ENCODE data around the gene KCNH8.
"Not testable (repeated sequence)": the region's sequence is repeated elsewhere in the genome, so short reads cannot be mapped to it uniquely, and the experiment has no call there.

Gene KCNH8

GRCh38 chr3:19147905-19148767, at the start of gene KCNH8:
Gene KCNH8, plus strand, starts transcription at chr3:19148510. Its CDS starts 210 bp downstream, at chr3:19148720.
- peak; percentile 20 for DNase-seq
- H3K4me1 Mint-ChIP-seq = peaks cover 26% of the 10 kb centered on the region
- CTCF ChIA-PET = interaction anchor here (1.6 to 2.2 kb wide), 2 partner anchors 42 to 200 kb away, joined by 4 to 10 read pairs; no protein-coding TSS in a partner anchor
- H3K27me3 Mint-ChIP-seq = peaks cover 41% of the 10 kb centered on the region
- H3K9me3 Mint-ChIP-seq = peaks cover 6% of the 10 kb centered on the region
- peak within 1 kb of the TSS; percentile 89 for H3K4me3 Mint-ChIP-seq
- H3K36me3 Mint-ChIP-seq = no peaks in the 10 kb centered on the region
- H3K27ac Mint-ChIP-seq = peak within 1 kb of the TSS; percentile 72

GRCh38 chr3:19102654-19103290, 45.5 kb upstream of the KCNH8 start:
- CTCF ChIA-PET, H3K9me3 Mint-ChIP-seq, H3K27me3 Mint-ChIP-seq, H3K36me3 Mint-ChIP-seq: not testable (repeated sequence)
- Mint-ChIP-seq H3K27ac (peak overlapping the region; percentile 96), H3K4me1 (peaks cover 15% of the 10 kb centered on the region), H3K4me3 (peak overlapping the region; percentile 91)
- DNase-seq = peak; percentile 68

DNA sequence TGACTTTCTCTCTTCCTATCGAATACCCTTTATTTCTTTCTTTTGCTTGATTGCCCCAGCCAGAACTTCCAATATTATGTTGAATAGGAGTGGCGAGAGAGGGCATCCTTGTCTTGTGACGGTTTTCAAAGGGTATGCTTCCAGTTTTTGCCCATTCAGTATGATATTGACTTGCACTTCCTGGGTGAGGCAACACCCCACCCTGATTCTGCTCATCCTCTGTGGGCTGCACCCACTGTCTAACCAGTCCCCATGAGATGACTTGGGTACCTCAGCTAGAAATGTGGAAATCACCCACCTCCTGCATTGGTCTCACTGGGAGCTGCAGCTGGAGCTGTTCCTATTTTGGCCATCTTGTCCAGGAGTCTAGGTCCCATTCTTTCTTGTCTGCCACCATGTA, 44.8 kb upstream of the KCNH8 start:
- Mint-ChIP-seq H3K9me3 (no peaks in the 10 kb centered on the region), H3K27ac (peak overlapping the region; percentile 96)

DNA sequence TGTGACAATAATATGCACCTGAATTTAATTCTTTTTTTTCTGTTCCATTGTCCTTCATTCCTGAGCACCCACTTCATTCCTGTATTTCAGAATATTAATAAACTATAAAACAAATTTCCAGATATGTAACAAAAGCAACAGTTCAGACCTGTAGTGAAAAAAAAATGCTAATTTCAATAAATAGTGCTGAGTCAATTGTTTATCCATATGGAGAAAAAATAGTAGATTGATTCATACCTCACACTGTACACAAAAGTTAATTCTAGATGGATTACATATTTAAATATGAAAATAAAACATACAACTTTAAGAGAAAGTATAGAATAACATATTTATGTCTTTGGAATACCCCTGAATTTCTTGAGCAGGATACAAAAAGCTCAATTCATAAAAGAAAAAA, 43.9 kb upstream of the KCNH8 start:
- H3K4me3 Mint-ChIP-seq = no peak overlapping the region

More for the DNA sequence above, 44.8 kb upstream of the KCNH8 start:
- peak; percentile 25 for DNase-seq
- CTCF ChIA-PET = no interaction called here
- Mint-ChIP-seq H3K4me3 (peak overlapping the region; percentile 91), H3K4me1 (peaks cover 15% of the 10 kb centered on the region), H3K36me3 (no peaks in the 10 kb centered on the region), H3K27me3 (no peaks in the 10 kb centered on the region)

DNA sequence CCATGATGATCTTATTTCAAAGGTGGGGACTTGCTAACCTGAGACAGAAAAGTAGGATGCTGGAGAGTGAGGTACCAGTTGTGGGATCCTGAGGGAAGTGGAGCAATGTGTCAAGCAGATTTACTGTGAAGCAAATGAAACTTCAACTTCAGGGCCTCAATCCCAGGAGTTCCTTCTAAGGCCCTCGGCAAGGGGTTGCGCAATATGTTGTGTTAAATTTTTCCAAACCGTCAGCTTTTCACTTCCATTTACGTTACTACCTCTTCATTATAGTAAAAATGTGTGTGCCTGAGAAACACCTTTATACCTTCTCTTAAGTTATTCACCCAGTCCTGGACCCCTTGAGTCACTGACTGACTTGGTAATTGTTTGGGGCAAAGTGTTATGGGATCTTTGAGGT, 42.5 kb upstream of the KCNH8 start:
- Mint-ChIP-seq H3K4me1 (peaks cover 15% of the 10 kb centered on the region), H3K36me3 (no peaks in the 10 kb centered on the region), H3K27me3 (no peaks in the 10 kb centered on the region), H3K9me3 (no peaks in the 10 kb centered on the region), H3K27ac (no peak overlapping the region), H3K4me3 (no peak overlapping the region)
- CTCF ChIA-PET = no interaction called here
- no peak for DNase-seq

More for the DNA sequence above, 43.9 kb upstream of the KCNH8 start:
- H3K36me3 Mint-ChIP-seq = no peaks in the 10 kb centered on the region
- no peaks in the 10 kb centered on the region for H3K9me3 Mint-ChIP-seq
- peaks cover 15% of the 10 kb centered on the region for H3K4me1 Mint-ChIP-seq
- CTCF ChIA-PET = interaction anchor here (1.2 kb wide), 1 partner anchor 116 kb away, joined by 3 read pairs; no protein-coding TSS in a partner anchor
- H3K27ac Mint-ChIP-seq = no peak overlapping the region
- H3K27me3 Mint-ChIP-seq = no peaks in the 10 kb centered on the region
- no peak for DNase-seq

DNA sequence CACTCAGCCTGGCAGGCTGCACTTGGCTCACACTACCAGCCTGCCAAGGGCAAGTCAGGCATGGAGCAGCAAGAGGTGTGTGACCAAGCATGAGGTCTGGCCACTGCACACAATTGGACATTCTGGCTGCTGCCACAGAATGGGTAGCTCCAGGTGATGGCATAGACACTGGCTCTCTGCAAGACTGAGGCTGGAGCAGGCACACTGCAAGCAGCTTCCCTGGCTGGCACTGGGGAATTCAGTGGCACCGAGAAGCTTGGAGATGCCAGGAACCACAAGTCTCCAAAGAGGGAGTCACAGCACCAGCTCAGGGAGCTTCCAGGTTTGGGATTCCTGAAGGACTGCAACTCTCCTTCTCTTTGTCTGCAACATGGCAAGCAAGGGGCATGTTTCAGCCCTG, 42.0 kb upstream of the KCNH8 start:
- CTCF ChIA-PET = no interaction called here
- no peaks in the 10 kb centered on the region for H3K9me3 Mint-ChIP-seq
- H3K4me1 Mint-ChIP-seq = peaks cover 15% of the 10 kb centered on the region
- H3K27me3 Mint-ChIP-seq = no peaks in the 10 kb centered on the region
- no peak for DNase-seq
- H3K27ac Mint-ChIP-seq = no peak overlapping the region
- no peaks in the 10 kb centered on the region for H3K36me3 Mint-ChIP-seq
- no peak overlapping the region for H3K4me3 Mint-ChIP-seq

- H3K36me3 Mint-ChIP-seq = no peaks in the 10 kb centered on the region
- peaks cover 9% of the 10 kb centered on the region for H3K4me1 Mint-ChIP-seq
- no peak overlapping the region for H3K4me3 Mint-ChIP-seq
- H3K27me3 Mint-ChIP-seq = no peaks in the 10 kb centered on the region
- H3K27ac Mint-ChIP-seq = no peak overlapping the region
- CTCF ChIA-PET = no interaction called here
- H3K9me3 Mint-ChIP-seq = no peaks in the 10 kb centered on the region
- no peak for DNase-seq
Measured at GRCh38 chr3:19107719-19108118, 40.6 kb upstream of the KCNH8 start.

GRCh38 chr3:19110335-19110895, 37.9 kb upstream of the KCNH8 start:
- DNase-seq = no peak
- no peaks in the 10 kb centered on the region for H3K9me3 Mint-ChIP-seq
- H3K27me3 Mint-ChIP-seq = no peaks in the 10 kb centered on the region
- CTCF ChIA-PET = no interaction called here
- no peak overlapping the region for H3K27ac Mint-ChIP-seq
- H3K4me1 Mint-ChIP-seq = no peaks in the 10 kb centered on the region
- H3K4me3 Mint-ChIP-seq = no peak overlapping the region
- no peaks in the 10 kb centered on the region for H3K36me3 Mint-ChIP-seq

DNA sequence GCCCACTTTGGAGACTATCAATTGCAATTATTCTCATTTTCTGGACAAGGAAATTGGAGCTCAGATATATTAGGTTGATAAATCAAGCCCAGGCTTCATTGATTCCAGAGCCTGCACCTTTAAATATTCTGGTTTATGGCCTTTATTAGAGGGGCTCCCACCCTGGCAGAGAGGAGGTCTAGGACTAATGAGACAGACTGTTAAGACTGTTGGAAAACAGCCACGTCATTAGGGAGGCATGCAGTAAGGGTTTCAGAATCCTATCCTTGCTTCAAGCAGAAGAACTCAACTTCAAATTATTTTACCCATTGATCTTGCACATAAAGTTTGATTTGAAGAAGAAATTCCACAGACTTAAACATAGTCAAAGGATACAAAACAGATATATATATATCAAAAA, 33.8 kb upstream of the KCNH8 start:
- H3K9me3 Mint-ChIP-seq = no peaks in the 10 kb centered on the region
- no peaks in the 10 kb centered on the region for H3K4me1 Mint-ChIP-seq
- H3K27ac Mint-ChIP-seq = no peak overlapping the region
- no peak overlapping the region for H3K4me3 Mint-ChIP-seq
- no peaks in the 10 kb centered on the region for H3K27me3 Mint-ChIP-seq
- H3K36me3 Mint-ChIP-seq = no peaks in the 10 kb centered on the region
- DNase-seq = no peak
- CTCF ChIA-PET = interaction anchor here (0.5 kb wide), 1 partner anchor 21 kb away, joined by 3 read pairs; no protein-coding TSS in a partner anchor

DNA sequence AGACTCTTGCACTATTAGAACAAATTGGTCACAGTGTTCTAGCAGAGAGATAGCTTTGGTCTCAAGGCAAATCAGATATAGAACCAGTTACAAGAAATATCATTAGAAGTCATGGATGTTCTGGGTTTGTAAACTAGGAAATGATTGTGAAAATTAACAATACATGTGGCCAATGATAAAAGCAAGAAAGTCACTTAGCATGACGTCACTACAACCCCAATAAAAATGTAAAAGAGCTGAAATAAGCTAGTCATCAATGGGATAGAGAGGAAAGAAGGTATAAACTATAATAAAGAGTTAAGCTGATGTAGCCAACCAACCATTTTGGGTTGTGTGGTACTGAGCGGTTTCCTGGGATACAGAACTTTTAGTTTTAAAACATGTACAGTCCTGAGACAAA, 32.1 kb upstream of the KCNH8 start:
- Mint-ChIP-seq H3K4me3 (no peak overlapping the region), H3K27me3 (no peaks in the 10 kb centered on the region), H3K4me1 (no peaks in the 10 kb centered on the region), H3K9me3 (no peaks in the 10 kb centered on the region), H3K27ac (no peak overlapping the region), H3K36me3 (no peaks in the 10 kb centered on the region)
- no peak for DNase-seq
- CTCF ChIA-PET = interaction anchor here (0.9 kb wide), 1 partner anchor 187 kb away, joined by 3 read pairs; no protein-coding TSS in a partner anchor

DNA sequence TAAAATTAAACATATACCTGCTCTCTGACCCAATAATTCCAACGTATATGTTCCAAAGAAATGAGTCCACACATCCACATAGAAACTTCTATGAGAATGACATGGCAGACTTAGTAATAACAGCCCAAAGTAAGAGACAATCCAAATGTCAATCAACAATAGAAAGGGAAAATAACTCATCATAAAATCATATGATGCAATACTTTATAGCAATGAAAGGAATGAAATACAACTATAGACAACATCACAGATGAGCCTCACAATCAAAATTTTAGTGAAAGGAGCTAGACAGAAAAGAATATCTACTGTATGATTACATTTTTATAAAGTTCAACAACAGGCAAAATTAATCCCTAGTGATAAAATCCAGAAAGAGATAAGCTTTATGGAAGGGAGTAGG, 23.6 kb upstream of the KCNH8 start:
- CTCF ChIA-PET = no interaction called here
- Mint-ChIP-seq H3K36me3 (no peaks in the 10 kb centered on the region), H3K4me3 (no peak overlapping the region), H3K27ac (no peak overlapping the region), H3K4me1 (no peaks in the 10 kb centered on the region), H3K27me3 (no peaks in the 10 kb centered on the region), H3K9me3 (no peaks in the 10 kb centered on the region)
- DNase-seq = no peak

DNA sequence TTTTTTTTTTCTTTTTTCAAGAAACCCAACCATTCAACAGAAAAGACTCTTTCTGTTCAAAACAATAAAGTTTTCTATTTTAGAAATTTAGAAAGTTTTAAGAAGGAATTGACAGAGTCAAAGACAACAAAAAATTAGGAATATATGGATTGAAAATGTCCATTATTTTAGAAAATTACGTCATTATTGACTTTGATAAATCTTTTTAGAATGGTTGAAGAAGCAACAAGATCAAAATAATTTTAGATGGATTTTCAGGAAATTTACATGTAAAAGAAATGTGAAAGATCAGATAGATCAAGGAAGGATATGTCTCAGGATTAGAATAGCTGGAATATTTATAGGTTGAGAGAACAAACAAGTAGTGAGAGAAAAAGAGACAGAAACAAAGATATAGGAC, 8.4 kb upstream of the KCNH8 start:
- CTCF ChIA-PET = no interaction called here
- Mint-ChIP-seq H3K27ac (no peak overlapping the region), H3K4me3 (no peak overlapping the region), H3K9me3 (peaks cover under 1% of the 10 kb centered on the region), H3K27me3 (peaks cover 10% of the 10 kb centered on the region), H3K36me3 (no peaks in the 10 kb centered on the region), H3K4me1 (no peaks in the 10 kb centered on the region)
- DNase-seq = no peak

DNA sequence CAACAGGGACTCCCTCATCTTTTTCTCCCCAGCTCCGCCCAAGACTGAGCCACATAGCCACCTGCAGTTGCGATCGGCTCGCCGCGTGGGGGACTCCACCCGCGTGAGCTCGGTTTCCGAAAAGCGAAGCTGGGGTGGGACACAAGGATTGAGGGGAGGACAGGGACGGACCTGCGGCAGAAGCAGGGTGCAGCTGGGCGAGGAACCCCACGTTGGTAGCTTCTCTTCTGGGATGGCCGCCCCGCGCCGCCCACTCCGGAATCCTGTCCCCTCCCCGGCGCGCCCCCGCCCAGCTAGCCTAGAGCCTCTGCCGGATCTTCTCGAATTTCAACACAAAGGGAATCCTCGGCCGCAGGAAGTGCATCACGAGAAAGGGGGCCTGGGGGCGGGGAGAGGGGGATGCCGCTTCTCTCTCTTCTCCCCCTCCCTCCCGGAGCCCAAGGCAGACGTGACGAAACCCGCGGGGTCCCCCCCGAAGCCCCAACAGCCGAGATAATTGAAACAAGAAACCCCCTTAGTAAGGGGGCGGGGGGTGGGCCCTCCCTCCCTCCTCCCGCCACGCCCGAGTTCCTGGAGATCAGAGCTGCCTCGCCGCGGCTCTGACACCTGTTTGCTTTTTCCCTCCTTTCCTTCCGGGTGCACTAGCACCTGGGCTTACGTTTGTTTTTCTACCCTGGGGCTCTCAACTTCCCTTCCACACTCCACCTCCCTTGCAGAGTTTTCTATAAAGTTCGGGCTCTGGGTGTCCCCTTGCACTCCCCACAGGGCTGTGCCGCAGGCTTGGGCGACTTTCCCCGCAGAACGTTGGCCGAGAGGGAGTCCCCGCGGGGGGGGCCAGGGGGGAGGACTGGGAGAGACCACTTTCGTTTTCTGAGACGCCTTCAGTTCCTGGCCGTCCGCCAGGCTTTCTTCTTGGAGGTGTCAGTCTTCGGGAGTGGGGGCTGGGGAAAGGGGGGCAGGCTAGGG, 1.3 kb upstream of the KCNH8 start:
- CTCF ChIA-PET = interaction anchor here (1.5 to 2.2 kb wide), 3 partner anchors 9 to 202 kb away, joined by 3 to 10 read pairs (median 4); no protein-coding TSS in a partner anchor

GRCh38 chr3:19148768-19149091, 420 bp downstream of the KCNH8 start:
- peaks cover 6% of the 10 kb centered on the region for H3K9me3 Mint-ChIP-seq
- CTCF ChIA-PET = no interaction called here

More for the DNA sequence above, 1.3 kb upstream of the KCNH8 start:
- peak; percentile 74 for DNase-seq
- Mint-ChIP-seq H3K9me3 (peaks cover 6% of the 10 kb centered on the region), H3K27ac (peak overlapping the region; percentile 72), H3K4me3 (peak overlapping the region; percentile 89), H3K36me3 (no peaks in the 10 kb centered on the region), H3K27me3 (peaks cover 48% of the 10 kb centered on the region), H3K4me1 (peaks cover 26% of the 10 kb centered on the region)

More at GRCh38 chr3:19148768-19149091, 420 bp downstream of the KCNH8 start:
- no peak for DNase-seq
- peak overlapping the region; percentile 19 for H3K4me3 Mint-ChIP-seq
- no peaks in the 10 kb centered on the region for H3K36me3 Mint-ChIP-seq
- peaks cover 26% of the 10 kb centered on the region for H3K4me1 Mint-ChIP-seq
- H3K27ac Mint-ChIP-seq = peak overlapping the region; percentile 1
- H3K27me3 Mint-ChIP-seq = peaks cover 41% of the 10 kb centered on the region

Data from activated naive CD4-positive, alpha-beta T cell treated with anti-CD3 and anti-CD28 coated beads, Interleukin-2, amount 10 ng/mL, durations not matched to agents 7 days and 5 days (primary cell).